ACC112 (cell line): ENCODE measurements around the gene MARK1.

Experiments
- H2AFZ ChIP-seq: fragments of 200-600 bp; sonication (generic); one replicate; pipeline ENCODE4 v1.6.0; 2017; ENCODE audit warnings: antibody characterized with exemption, low read length; ENCODE audit not compliant: unreplicated experiment
- H3K27ac ChIP-seq: fragments of 200-600 bp; sonication (generic); 2 replicates; pipeline ENCODE4 v1.5.1; 2014; ENCODE audit warnings: low read depth, mild to moderate bottlenecking, antibody characterized with exemption, low read length, moderate library complexity
- H3K27me3 ChIP-seq: fragments of 200-600 bp; sonication (generic); 2 replicates; pipeline ENCODE4 v1.6.1; 2014; ENCODE audit warnings: mild to moderate bottlenecking, antibody characterized with exemption, low read length, moderate library complexity, mixed read lengths; ENCODE audit not compliant: insufficient read depth
- H3K36me3 ChIP-seq: fragments of 200-600 bp; sonication (generic); 2 replicates; pipeline ENCODE4 v1.6.1; 2016; ENCODE audit warnings: mild to moderate bottlenecking, antibody characterized with exemption, low read length, moderate library complexity, mixed read lengths; ENCODE audit not compliant: insufficient read depth
- H3K4me1 ChIP-seq: fragments of 200-600 bp; sonication (generic); one replicate; pipeline ENCODE4 v1.6.1; 2016; ENCODE audit warnings: low read length, mixed read lengths; ENCODE audit not compliant: insufficient read depth, unreplicated experiment, control insufficient read depth
- H3K4me3 ChIP-seq: fragments of 200-600 bp; sonication (generic); 2 replicates; pipeline ENCODE4 v1.5.1; 2014; ENCODE audit warnings: mild to moderate bottlenecking, low read depth, low read length
- H3K79me2 ChIP-seq: fragments of 200-600 bp; sonication (generic); one replicate; pipeline ENCODE4 v1.6.0; 2016; ENCODE audit warnings: low read length; ENCODE audit not compliant: control insufficient read depth, unreplicated experiment, insufficient read depth

MARK1 gene

GRCh38 chr1:220689666-220690065, 161.7 kb downstream of the MARK1 start:
- peak overlapping the region; percentile 8 for H2AFZ ChIP-seq
- H3K27ac ChIP-seq, result no peak overlapping the region
- H3K4me3 ChIP-seq, result peak overlapping the region; percentile 81

GRCh38 chr1:220690140-220691052, 162.5 kb downstream of the MARK1 start, which contains the start of gene C1orf115:
TSS of gene C1orf115 (plus strand) at chr1:220690363. CDS start at chr1:220690403, 40 bp downstream.
- Histone ChIP-seq H3K27me3 (peaks cover 18% of the 10 kb centered on the region), H3K27ac (no peak within 1 kb of the TSS), H3K36me3 (no peaks in the 10 kb centered on the region), H3K79me2 (no peaks in the 10 kb centered on the region), H3K4me3 (peak within 1 kb of the TSS; percentile 81), H2AFZ (peak within 1 kb of the TSS; percentile 74), H3K4me1 (peaks cover 4% of the 10 kb centered on the region)

More at GRCh38 chr1:220689666-220690065, 161.7 kb downstream of the MARK1 start:
- peaks cover 18% of the 10 kb centered on the region for H3K27me3 ChIP-seq
- H3K79me2 ChIP-seq, result no peaks in the 10 kb centered on the region
- peaks cover 4% of the 10 kb centered on the region for H3K4me1 ChIP-seq
- no peaks in the 10 kb centered on the region for H3K36me3 ChIP-seq

- H3K4me3 ChIP-seq, result peak overlapping the region; percentile 81; the same call in 1 of the 2 replicates
- no peaks in the 10 kb centered on the region for H3K79me2 ChIP-seq
- H3K27me3 ChIP-seq, result peaks cover 18% of the 10 kb centered on the region
- no peak overlapping the region for H2AFZ ChIP-seq
- no peaks in the 10 kb centered on the region for H3K36me3 ChIP-seq
- no peak overlapping the region for H3K27ac ChIP-seq
- peaks cover 4% of the 10 kb centered on the region for H3K4me1 ChIP-seq
Observed at GRCh38 chr1:220691053-220691684, 163.2 kb downstream of the MARK1 start.

GRCh38 chr1:220692436-220693228, 164.7 kb downstream of the MARK1 start:
- Histone ChIP-seq H3K36me3 (no peaks in the 10 kb centered on the region), H2AFZ (no peak overlapping the region), H3K79me2 (no peaks in the 10 kb centered on the region), H3K4me3 (no peak overlapping the region), H3K27ac (no peak overlapping the region), H3K4me1 (peaks cover 4% of the 10 kb centered on the region), H3K27me3 (peaks cover 18% of the 10 kb centered on the region)

GRCh38 chr1:220694866-220695382, 167.0 kb downstream of the MARK1 start:
- Histone ChIP-seq H3K4me1 (peaks cover under 1% of the 10 kb centered on the region), H2AFZ (no peak overlapping the region), H3K79me2 (no peaks in the 10 kb centered on the region), H3K36me3 (no peaks in the 10 kb centered on the region), H3K27ac (no peak overlapping the region), H3K27me3 (peaks cover 18% of the 10 kb centered on the region), H3K4me3 (no peak overlapping the region)

- no peak overlapping the region for H3K4me3 ChIP-seq
- no peaks in the 10 kb centered on the region for H3K4me1 ChIP-seq
- no peaks in the 10 kb centered on the region for H3K79me2 ChIP-seq
- no peak overlapping the region for H2AFZ ChIP-seq
- H3K27ac ChIP-seq, result no peak overlapping the region
- H3K27me3 ChIP-seq, result peaks cover 18% of the 10 kb centered on the region
- no peaks in the 10 kb centered on the region for H3K36me3 ChIP-seq
Observed at GRCh38 chr1:220695426-220695825, 167.5 kb downstream of the MARK1 start.

GRCh38 chr1:220696226-220696862, 168.4 kb downstream of the MARK1 start:
- Histone ChIP-seq H3K4me1 (no peaks in the 10 kb centered on the region), H3K4me3 (no peak overlapping the region), H3K79me2 (no peaks in the 10 kb centered on the region), H3K27ac (no peak overlapping the region), H3K36me3 (no peaks in the 10 kb centered on the region), H2AFZ (no peak overlapping the region), H3K27me3 (peaks cover 11% of the 10 kb centered on the region)

GRCh38 chr1:220696863-220697231, 168.9 kb downstream of the MARK1 start:
- no peaks in the 10 kb centered on the region for H3K4me1 ChIP-seq
- H3K79me2 ChIP-seq, result no peaks in the 10 kb centered on the region
- no peak overlapping the region for H3K27ac ChIP-seq
- no peak overlapping the region for H2AFZ ChIP-seq
- H3K36me3 ChIP-seq, result no peaks in the 10 kb centered on the region
- H3K4me3 ChIP-seq, result no peak overlapping the region
- peaks cover 9% of the 10 kb centered on the region for H3K27me3 ChIP-seq

- no peak overlapping the region for H3K27ac ChIP-seq
- H2AFZ ChIP-seq, result no peak overlapping the region
- H3K4me1 ChIP-seq, result no peaks in the 10 kb centered on the region
Observed at GRCh38 chr1:220697326-220697725, 169.4 kb downstream of the MARK1 start.

GRCh38 chr1:220698607-220699016, 170.7 kb downstream of the MARK1 start:
- H3K4me3 ChIP-seq, result no peak overlapping the region
- H3K4me1 ChIP-seq, result no peaks in the 10 kb centered on the region
- no peak overlapping the region for H2AFZ ChIP-seq
- H3K79me2 ChIP-seq, result no peaks in the 10 kb centered on the region
- H3K27me3 ChIP-seq, result peaks cover 4% of the 10 kb centered on the region; the same call in 1 of the 2 replicates
- H3K36me3 ChIP-seq, result no peaks in the 10 kb centered on the region
- no peak overlapping the region for H3K27ac ChIP-seq

More at GRCh38 chr1:220697326-220697725, 169.4 kb downstream of the MARK1 start:
- H3K4me3 ChIP-seq, result no peak overlapping the region
- H3K79me2 ChIP-seq, result no peaks in the 10 kb centered on the region
- peaks cover 6% of the 10 kb centered on the region for H3K27me3 ChIP-seq
- H3K36me3 ChIP-seq, result no peaks in the 10 kb centered on the region
